SK-N-SH (cell line): Measurements from ENCODE around the gene VCX3B. TPM values are rescaled to one million over a fixed set of nuclear protein-coding genes. Genes with fewer than 3 reads are reported as not detected.
"Not testable (repeated sequence)": the region's sequence is repeated elsewhere in the genome, so short reads cannot be mapped to it uniquely, and the experiment has no call there.

Source experiments
- CTCF ChIA-PET: fragments of 300-600, 350-600 bp; formaldehyde crosslinking; extraction: SDS; loops from one replicate; lab custom pipeline; 2021; lab: Yijun Ruan, JAX
- POLR2A ChIA-PET: fragments of 350-600 bp; sonication (Branson Sonifier 250); formaldehyde crosslinking; extraction: SDS; loops from one replicate; lab custom pipeline; 2020; ENCODE audit warnings: antibody characterized with exemption, inconsistent platforms; lab: Yijun Ruan, JAX
- DNase-seq: peaks from one replicate; pipeline ENCODE4 v3.0.0; 2012
- H2AFZ ChIP-seq: fragments of 200-600 bp; sonication (generic); 2 replicates; pipeline ENCODE4 v1.8.1; 2016; ENCODE audit warnings: antibody characterized with exemption, mild to moderate bottlenecking, low read depth
- H3F3A ChIP-seq: fragments of 200-600 bp; sonication (generic); replicated peaks from 2 replicates; pipeline ENCODE3; 2016; ENCODE audit warnings: antibody characterized with exemption, mild to moderate bottlenecking; ENCODE audit not compliant: insufficient read depth
- H3K27ac ChIP-seq, 2 experiments: fragments of 200-500 bp in 1 of 2; fragments of 200-600 bp in 1 of 2; sonication (Bioruptor generic) in 1 of 2; sonication (generic), shearing (Covaris generic) in 1 of 2; 2 replicates each; pipeline versions ENCODE4 v1.5.1 to v1.6.1; 2014 to 2016; ENCODE audit warnings: low read depth in 2 of 2, inconsistent platforms in 1 of 2, low read length in 1 of 2, mild to moderate bottlenecking in 1 of 2, mixed read lengths in 1 of 2
- H3K27me3 ChIP-seq: fragments of 200-600 bp; sonication (generic), shearing (Covaris generic); 2 replicates; pipeline ENCODE4 v1.6.1; 2016; ENCODE audit warnings: mixed run types; ENCODE audit not compliant: insufficient read depth
- H3K36me3 ChIP-seq, 2 experiments: fragments of 200-500 bp in 1 of 2; fragments of 200-600 bp in 1 of 2; sonication (Bioruptor generic) in 1 of 2; sonication (generic) in 1 of 2; replicated peaks in 1 of 2; 2 replicates each; pipeline versions ENCODE3 to v1.5.1; 2014 to 2016; ENCODE audit warnings: low read length in 1 of 2, mild to moderate bottlenecking in 1 of 2; ENCODE audit not compliant: insufficient read depth in 2 of 2, control insufficient read depth in 1 of 2
- H3K4me1 ChIP-seq, 2 experiments: fragments of 200-500 bp in 1 of 2; fragments of 200-600 bp in 1 of 2; sonication (Bioruptor generic) in 1 of 2; sonication (generic), shearing (Covaris generic) in 1 of 2; 2 replicates each; pipeline versions ENCODE4 v1.5.1 to v1.6.1; 2014 to 2016; ENCODE audit warnings: low read depth in 1 of 2, low read length in 1 of 2, mixed run types in 1 of 2; ENCODE audit not compliant: insufficient read depth in 2 of 2, control insufficient read depth in 1 of 2
- H3K4me2 ChIP-seq: fragments of 200-600 bp; sonication (generic), shearing (Covaris generic); 2 replicates; pipeline ENCODE4 v1.6.1; 2017; ENCODE audit warnings: mixed run types
- H3K4me3 ChIP-seq, 2 experiments: fragments of 200-500 bp in 1 of 2; fragments of 200-600 bp in 1 of 2; sonication (Bioruptor generic) in 1 of 2; sonication (generic), shearing (Covaris generic) in 1 of 2; 2 replicates each; pipeline versions ENCODE4 v1.5.1 to v1.8.1; 2014 to 2016; ENCODE audit warnings: low read depth in 2 of 2, inconsistent platforms in 1 of 2, low read length in 1 of 2, mild to moderate bottlenecking in 1 of 2, mixed read lengths in 1 of 2, moderate library complexity in 1 of 2
- H3K79me2 ChIP-seq: fragments of 200-600 bp; sonication (generic); 2 replicates; pipeline ENCODE4 v1.8.1; 2017; ENCODE audit warnings: mild to moderate bottlenecking; ENCODE audit not compliant: insufficient read depth
- H3K9ac ChIP-seq: fragments of 200-600 bp; sonication (generic); 2 replicates; pipeline ENCODE4 v1.6.1; 2017; ENCODE audit warnings: mixed run types
- H3K9me2 ChIP-seq: fragments of 200-600 bp; sonication (generic); 2 replicates; pipeline ENCODE4 v1.6.1; 2017; ENCODE audit warnings: mixed run types
- H3K9me3 ChIP-seq: fragments of 200-600 bp; sonication (generic); 2 replicates; pipeline ENCODE4 v1.6.1; 2017; ENCODE audit warnings: mixed run types, mild to moderate bottlenecking, moderate library complexity
- H4K20me1 ChIP-seq: fragments of 200-600 bp; sonication (generic); 2 replicates; pipeline ENCODE4 v1.6.1; 2017; ENCODE audit warnings: mild to moderate bottlenecking, mixed run types; ENCODE audit not compliant: insufficient read depth
- CHD2 ChIP-seq: fragments of 150-350 bp; IDR thresholded peaks from 2 replicates; pipeline ENCODE4 v1.6.1; 2018; ENCODE audit warnings: low read length; ENCODE audit not compliant: partially characterized antibody
- JUND ChIP-seq: IDR thresholded peaks from 2 replicates; pipeline ENCODE4 v1.4.0; 2012
- RXRA ChIP-seq: IDR thresholded peaks from 2 replicates; pipeline ENCODE4 v1.4.0; 2012; ENCODE audit warnings: low read depth, mild to moderate bottlenecking, borderline replicate concordance
- WGBS: methylation state at CpG from one replicate; pipeline ENCODE4 v1.1.6; 2017; ENCODE audit warnings: low lambda C conversion rate; 5-methylcytosine and 5-hydroxymethylcytosine counted together
- polyA plus RNA-seq, 3 experiments: library from polyadenylated mRNA; depleted of rRNA; stranded (reverse); fragments of >200 nt; gene quantifications; 2 replicates each; pipeline ENCODE4 v1.2.3, GENCODE V29; 2012
- TF ChIP-seq, protein P1 (sequence below): IDR thresholded peaks from 2 replicates; pipeline ENCODE4 v1.4.0; 2012; ENCODE audit warnings: low read depth, borderline replicate concordance
- TF ChIP-seq, protein P2 (sequence below): IDR thresholded peaks from 2 replicates; pipeline ENCODE4 v1.6.1; 2012; ENCODE audit warnings: mild to moderate bottlenecking, low read depth, low read length, moderate library complexity
- TF ChIP-seq, protein P3 (sequence below): IDR thresholded peaks from 2 replicates; pipeline ENCODE4 v1.4.0; 2012; ENCODE audit warnings: low read depth, borderline replicate concordance
- TF ChIP-seq, protein P4 (sequence below): fragments of 200-600 bp; sonication (generic); IDR thresholded peaks from 2 replicates; pipeline ENCODE4 v1.6.1; 2017; ENCODE audit warnings: antibody characterized with exemption, mild to moderate bottlenecking, moderate library complexity

Gene VCX3B
- polyA plus RNA-seq, 1 of the 3 experiments (the other 2 are of a cell fraction): 0.12 TPM

DNA sequence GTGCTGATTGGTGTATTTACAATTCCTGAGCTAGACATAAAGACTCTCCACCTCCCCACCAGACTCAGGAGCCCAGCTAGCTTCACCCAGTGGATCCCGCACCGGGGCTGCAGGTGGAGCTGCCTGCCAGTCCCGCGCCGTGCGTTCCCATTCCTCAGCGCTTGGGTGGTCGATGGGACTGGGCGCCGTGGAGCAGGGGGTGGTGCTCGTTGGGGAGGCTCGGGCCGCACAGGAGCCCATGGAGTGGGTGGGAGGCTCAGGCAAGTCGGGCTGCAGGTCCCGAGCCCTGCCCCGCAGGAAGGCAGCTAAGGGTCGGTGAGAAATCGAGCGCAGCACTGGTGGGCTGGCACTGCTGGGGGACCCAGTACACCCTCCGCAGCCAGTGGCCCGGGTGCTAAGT, 12.3 kb upstream of the VCX3B start:
- H3K9ac ChIP-seq, H3K4me1 ChIP-seq, H3K79me2 ChIP-seq, H3K27ac ChIP-seq, H4K20me1 ChIP-seq, H2AFZ ChIP-seq, H3K9me3 ChIP-seq, DNase-seq, H3K4me2 ChIP-seq, H3K4me3 ChIP-seq, POLR2A ChIA-PET, H3K27me3 ChIP-seq, H3K36me3 ChIP-seq, H3F3A ChIP-seq, H3K9me2 ChIP-seq, CTCF ChIA-PET: not testable (repeated sequence)
- WGBS: 61% methylated on average over 13 of the region's 21 CpGs

DNA sequence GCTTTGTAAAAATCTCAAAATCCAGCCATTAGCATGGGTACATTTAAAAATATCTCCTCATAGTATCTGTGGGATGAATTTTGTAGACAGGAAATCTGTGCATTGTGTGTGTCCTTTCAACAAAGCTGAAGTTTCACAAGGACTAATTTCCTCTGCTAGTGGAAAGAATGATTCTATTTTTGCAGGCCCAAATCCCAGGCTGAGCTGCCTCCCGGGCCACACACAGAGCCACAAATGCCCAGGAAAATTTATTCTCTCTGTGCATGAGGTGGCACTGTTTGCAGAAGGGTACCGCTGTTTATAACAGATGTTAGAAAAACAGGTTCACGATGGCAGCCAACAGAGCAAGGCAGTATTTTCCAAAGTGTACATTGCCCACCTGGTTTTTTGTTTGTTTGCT, 11.0 kb upstream of the VCX3B start:
- CTCF ChIA-PET: no interaction called here

DNA sequence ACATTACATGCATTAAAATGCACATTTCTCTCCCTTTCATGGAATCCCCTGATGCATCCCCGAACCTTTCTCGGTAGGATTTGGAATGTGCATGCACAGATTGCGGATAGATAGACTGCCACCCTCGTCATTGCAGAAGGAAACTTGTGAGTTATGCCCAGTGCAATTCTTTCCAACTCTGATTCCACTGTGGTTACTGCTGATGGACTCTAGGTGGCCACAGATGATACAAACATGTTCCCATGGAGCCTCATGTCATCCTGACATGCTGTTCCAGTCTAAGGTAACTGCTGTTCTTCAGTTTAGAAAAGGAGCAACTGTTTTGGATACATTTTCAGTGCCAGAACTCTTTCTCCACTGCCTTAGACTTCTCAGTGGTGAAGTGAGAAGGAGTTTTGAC, 9.1 kb upstream of the VCX3B start:
- Histone ChIP-seq H3K9ac (no peak overlapping the region), H3K36me3 (no peaks in the 10 kb centered on the region), H2AFZ (no peak overlapping the region), H3K27me3 (no peaks in the 10 kb centered on the region), H3K27ac (no peak overlapping the region), H3F3A (no peaks in the 10 kb centered on the region), H3K4me1 (no peaks in the 10 kb centered on the region), H3K79me2 (no peaks in the 10 kb centered on the region), H3K9me2 (no peaks in the 10 kb centered on the region), H3K4me2 (no peak overlapping the region), H4K20me1 (no peaks in the 10 kb centered on the region), H3K4me3 (no peak overlapping the region; a peak in 1 of 4 replicates), H3K9me3 (no peaks in the 10 kb centered on the region)
- DNase-seq: no peak
- CTCF ChIA-PET: no interaction called here
- 14% methylated on average over 4 of the region's 4 CpGs for WGBS
- POLR2A ChIA-PET: no interaction called here
- TF ChIP-seq, protein P1, sequence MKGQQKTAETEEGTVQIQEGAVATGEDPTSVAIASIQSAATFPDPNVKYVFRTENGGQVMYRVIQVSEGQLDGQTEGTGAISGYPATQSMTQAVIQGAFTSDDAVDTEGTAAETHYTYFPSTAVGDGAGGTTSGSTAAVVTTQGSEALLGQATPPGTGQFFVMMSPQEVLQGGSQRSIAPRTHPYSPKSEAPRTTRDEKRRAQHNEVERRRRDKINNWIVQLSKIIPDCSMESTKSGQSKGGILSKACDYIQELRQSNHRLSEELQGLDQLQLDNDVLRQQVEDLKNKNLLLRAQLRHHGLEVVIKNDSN: no peak
- TF ChIP-seq CHD2: no peak
- no peak for TF ChIP-seq RXRA
- TF ChIP-seq, protein P2, sequence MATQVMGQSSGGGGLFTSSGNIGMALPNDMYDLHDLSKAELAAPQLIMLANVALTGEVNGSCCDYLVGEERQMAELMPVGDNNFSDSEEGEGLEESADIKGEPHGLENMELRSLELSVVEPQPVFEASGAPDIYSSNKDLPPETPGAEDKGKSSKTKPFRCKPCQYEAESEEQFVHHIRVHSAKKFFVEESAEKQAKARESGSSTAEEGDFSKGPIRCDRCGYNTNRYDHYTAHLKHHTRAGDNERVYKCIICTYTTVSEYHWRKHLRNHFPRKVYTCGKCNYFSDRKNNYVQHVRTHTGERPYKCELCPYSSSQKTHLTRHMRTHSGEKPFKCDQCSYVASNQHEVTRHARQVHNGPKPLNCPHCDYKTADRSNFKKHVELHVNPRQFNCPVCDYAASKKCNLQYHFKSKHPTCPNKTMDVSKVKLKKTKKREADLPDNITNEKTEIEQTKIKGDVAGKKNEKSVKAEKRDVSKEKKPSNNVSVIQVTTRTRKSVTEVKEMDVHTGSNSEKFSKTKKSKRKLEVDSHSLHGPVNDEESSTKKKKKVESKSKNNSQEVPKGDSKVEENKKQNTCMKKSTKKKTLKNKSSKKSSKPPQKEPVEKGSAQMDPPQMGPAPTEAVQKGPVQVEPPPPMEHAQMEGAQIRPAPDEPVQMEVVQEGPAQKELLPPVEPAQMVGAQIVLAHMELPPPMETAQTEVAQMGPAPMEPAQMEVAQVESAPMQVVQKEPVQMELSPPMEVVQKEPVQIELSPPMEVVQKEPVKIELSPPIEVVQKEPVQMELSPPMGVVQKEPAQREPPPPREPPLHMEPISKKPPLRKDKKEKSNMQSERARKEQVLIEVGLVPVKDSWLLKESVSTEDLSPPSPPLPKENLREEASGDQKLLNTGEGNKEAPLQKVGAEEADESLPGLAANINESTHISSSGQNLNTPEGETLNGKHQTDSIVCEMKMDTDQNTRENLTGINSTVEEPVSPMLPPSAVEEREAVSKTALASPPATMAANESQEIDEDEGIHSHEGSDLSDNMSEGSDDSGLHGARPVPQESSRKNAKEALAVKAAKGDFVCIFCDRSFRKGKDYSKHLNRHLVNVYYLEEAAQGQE: no peak
- TF ChIP-seq, protein P3, sequence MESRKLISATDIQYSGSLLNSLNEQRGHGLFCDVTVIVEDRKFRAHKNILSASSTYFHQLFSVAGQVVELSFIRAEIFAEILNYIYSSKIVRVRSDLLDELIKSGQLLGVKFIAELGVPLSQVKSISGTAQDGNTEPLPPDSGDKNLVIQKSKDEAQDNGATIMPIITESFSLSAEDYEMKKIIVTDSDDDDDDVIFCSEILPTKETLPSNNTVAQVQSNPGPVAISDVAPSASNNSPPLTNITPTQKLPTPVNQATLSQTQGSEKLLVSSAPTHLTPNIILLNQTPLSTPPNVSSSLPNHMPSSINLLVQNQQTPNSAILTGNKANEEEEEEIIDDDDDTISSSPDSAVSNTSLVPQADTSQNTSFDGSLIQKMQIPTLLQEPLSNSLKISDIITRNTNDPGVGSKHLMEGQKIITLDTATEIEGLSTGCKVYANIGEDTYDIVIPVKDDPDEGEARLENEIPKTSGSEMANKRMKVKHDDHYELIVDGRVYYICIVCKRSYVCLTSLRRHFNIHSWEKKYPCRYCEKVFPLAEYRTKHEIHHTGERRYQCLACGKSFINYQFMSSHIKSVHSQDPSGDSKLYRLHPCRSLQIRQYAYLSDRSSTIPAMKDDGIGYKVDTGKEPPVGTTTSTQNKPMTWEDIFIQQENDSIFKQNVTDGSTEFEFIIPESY: no peak

More for the DNA sequence above, 11.0 kb upstream of the VCX3B start:
- POLR2A ChIA-PET: no interaction called here
- no peak overlapping the region for H3K27ac ChIP-seq
- H3K9me3 ChIP-seq: no peaks in the 10 kb centered on the region
- no peak overlapping the region for H3K4me3 ChIP-seq
- no peaks in the 10 kb centered on the region for H3K79me2 ChIP-seq
- H3K36me3 ChIP-seq: no peaks in the 10 kb centered on the region
- H4K20me1 ChIP-seq: no peaks in the 10 kb centered on the region
- no peak overlapping the region for H3K9ac ChIP-seq
- no peak overlapping the region for H2AFZ ChIP-seq
- 17% methylated on average over 3 of the region's 3 CpGs for WGBS
- H3K4me1 ChIP-seq: no peaks in the 10 kb centered on the region
- TF ChIP-seq, protein P4, sequence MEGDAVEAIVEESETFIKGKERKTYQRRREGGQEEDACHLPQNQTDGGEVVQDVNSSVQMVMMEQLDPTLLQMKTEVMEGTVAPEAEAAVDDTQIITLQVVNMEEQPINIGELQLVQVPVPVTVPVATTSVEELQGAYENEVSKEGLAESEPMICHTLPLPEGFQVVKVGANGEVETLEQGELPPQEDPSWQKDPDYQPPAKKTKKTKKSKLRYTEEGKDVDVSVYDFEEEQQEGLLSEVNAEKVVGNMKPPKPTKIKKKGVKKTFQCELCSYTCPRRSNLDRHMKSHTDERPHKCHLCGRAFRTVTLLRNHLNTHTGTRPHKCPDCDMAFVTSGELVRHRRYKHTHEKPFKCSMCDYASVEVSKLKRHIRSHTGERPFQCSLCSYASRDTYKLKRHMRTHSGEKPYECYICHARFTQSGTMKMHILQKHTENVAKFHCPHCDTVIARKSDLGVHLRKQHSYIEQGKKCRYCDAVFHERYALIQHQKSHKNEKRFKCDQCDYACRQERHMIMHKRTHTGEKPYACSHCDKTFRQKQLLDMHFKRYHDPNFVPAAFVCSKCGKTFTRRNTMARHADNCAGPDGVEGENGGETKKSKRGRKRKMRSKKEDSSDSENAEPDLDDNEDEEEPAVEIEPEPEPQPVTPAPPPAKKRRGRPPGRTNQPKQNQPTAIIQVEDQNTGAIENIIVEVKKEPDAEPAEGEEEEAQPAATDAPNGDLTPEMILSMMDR: no peak
- TF ChIP-seq JUND (no peak), CHD2 (no peak)
- TF ChIP-seq, protein P3: no peak
- no peak overlapping the region for H3K4me2 ChIP-seq
- DNase-seq: no peak
- no peaks in the 10 kb centered on the region for H3F3A ChIP-seq
- H3K27me3 ChIP-seq: no peaks in the 10 kb centered on the region
- H3K9me2 ChIP-seq: no peaks in the 10 kb centered on the region
